NCI-H82 (cell line): ENCODE data around the gene CRYGC.
A peak's percentile ranks its signal among the peaks of the same experiment; 100 is the strongest.
"Not testable (repeated sequence)": the region's sequence is repeated elsewhere in the genome, so short reads cannot be mapped to it uniquely, and the experiment has no call there.

Experiments
- DNase-seq: peaks from one replicate; lab custom pipeline; 2025; lab: John Stamatoyannopoulos, UW

CRYGC gene

GRCh38 chr2:208136716-208137094, 7.1 kb upstream of the CRYGC start:
- no peak for DNase-seq

GRCh38 chr2:208135794-208136715, 6.4 kb upstream of the CRYGC start:
- DNase-seq = no peak

- DNase-seq = peak; percentile 19
These were observed 5.4 kb upstream of the CRYGC start for GRCh38 chr2:208134928-208135586.

- peak; percentile 89 for DNase-seq
These were observed 1.1 kb upstream of the CRYGC start for GRCh38 chr2:208130712-208131110.

GRCh38 chr2:208128136-208128535, 1.5 kb downstream of the CRYGC start:
- DNase-seq = no peak

GRCh38 chr2:208127090-208127489, 2.5 kb downstream of the CRYGC start:
- DNase-seq = no peak

- DNase-seq = no peak
These were observed 4.4 kb downstream of the CRYGC start for GRCh38 chr2:208125251-208125650.

- DNase-seq = not testable (repeated sequence)
These were observed 5.5 kb downstream of the CRYGC start, which contains the start of gene CRYGD for GRCh38 chr2:208124013-208124715. TSS of gene CRYGD (minus strand) at chr2:208124524. CDS start at chr2:208124473, 51 bp downstream.

- DNase-seq = no peak
These were observed 7.4 kb downstream of the CRYGC start for GRCh38 chr2:208122248-208122647.

GRCh38 chr2:208118918-208119317, 10.7 kb downstream of the CRYGC start:
- DNase-seq = no peak

- DNase-seq = not testable (repeated sequence)
These were observed 12.2 kb downstream of the CRYGC start for GRCh38 chr2:208117390-208117789.

GRCh38 chr2:208112969-208113368, 16.7 kb downstream of the CRYGC start:
- peak; percentile 78 for DNase-seq

GRCh38 chr2:208112273-208112745, 17.3 kb downstream of the CRYGC start:
- DNase-seq = not testable (repeated sequence)

- DNase-seq = peak; percentile 35
These were observed 26.0 kb downstream of the CRYGC start for GRCh38 chr2:208103616-208104015.

GRCh38 chr2:208101716-208102631, 27.7 kb downstream of the CRYGC start:
- peak; percentile 68 for DNase-seq

GRCh38 chr2:208099682-208100470, 29.8 kb downstream of the CRYGC start:
- DNase-seq = no peak

GRCh38 chr2:208098701-208099100, 30.9 kb downstream of the CRYGC start:
- DNase-seq = not testable (repeated sequence)

- DNase-seq = no peak
These were observed 31.4 kb downstream of the CRYGC start for GRCh38 chr2:208098267-208098666.

GRCh38 chr2:208097801-208098200, 31.8 kb downstream of the CRYGC start:
- no peak for DNase-seq

- DNase-seq = no peak
These were observed 32.3 kb downstream of the CRYGC start for GRCh38 chr2:208097313-208097712.
